ENCODE data around the gene TMED6.

The TMED6 gene

DNA sequence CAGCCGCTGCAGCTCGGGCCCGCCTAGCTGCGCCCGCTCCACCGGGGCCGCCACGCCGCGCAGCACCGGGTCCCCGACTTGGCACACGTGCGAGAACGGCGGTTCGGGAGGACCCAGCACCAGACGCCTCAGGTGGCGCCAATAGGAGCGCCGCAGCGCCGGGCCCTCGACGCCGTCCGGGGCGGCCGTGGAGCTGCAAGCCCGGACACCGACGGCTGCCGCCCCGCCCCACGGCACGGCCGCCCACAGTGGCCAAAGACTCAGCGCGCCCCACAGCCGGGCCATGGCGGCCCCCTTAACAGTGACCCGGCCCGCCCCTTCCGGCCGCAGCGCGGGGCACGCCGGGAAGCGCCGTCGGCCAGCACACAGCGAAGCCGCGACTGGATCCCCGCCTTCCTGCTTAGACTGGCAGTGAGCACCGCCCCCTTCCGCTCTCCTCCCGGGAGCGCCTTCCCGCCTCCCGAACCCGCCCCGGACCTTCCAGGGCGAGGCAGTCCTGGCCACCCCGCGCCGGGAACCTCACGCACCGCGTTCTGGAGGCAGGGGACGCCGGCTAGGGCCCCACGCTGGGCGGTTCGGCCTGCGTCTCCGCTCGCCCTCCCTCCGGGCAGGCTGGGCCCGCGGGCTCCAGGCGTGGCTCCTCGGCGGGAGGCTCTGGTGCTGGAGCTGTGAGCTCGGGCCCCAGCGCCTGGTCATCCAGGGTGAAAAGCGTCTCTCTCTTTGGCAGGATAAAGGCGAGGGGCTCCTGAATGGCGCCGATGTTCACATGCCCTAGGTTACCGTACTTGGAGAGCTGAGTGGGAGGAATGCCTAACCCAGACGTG is 21.1 kb downstream of the TMED6 start, which contains the start of gene PDF:
Gene PDF (minus strand): TSS at position 303 of the 824 bp plus-strand sequence. CDS start 18 bp downstream, at position 285.
- Histone ChIP-seq H3K27ac (ENCODE audit: low read depth, low read length) (peak within 1 kb of the TSS; percentile 95), H2BK120ac (ENCODE audit: insufficient read depth, low read length, poor library complexity) (peak within 1 kb of the TSS; percentile 91), H3K4me2 (ENCODE audit: low read length) (peak within 1 kb of the TSS; percentile 98), H3K27me3 (ENCODE audit: insufficient read depth, low read length) (no peaks in the 10 kb centered on the region), H3K4me3 (ENCODE audit: low read depth, low read length) (peak within 1 kb of the TSS; percentile 100), H2AK5ac (ENCODE audit: low read length) (peak within 1 kb of the TSS; percentile 97), H3K23ac (ENCODE audit: low read length) (peak within 1 kb of the TSS; percentile 66), H3K36me3 (ENCODE audit: control insufficient read depth in 1 of 2, insufficient read depth in 2 of 2, low read length in 2 of 2) (peaks cover 47 to 51% of the 10 kb centered on the region in 2 experiments), H2AFZ (ENCODE audit: insufficient read depth, low read length, poor library complexity) (peak within 1 kb of the TSS; percentile 93), H3K14ac (ENCODE audit: low read length) (peak within 1 kb of the TSS; percentile 98), H3K4me1 (ENCODE audit: control insufficient read depth in 1 of 2, insufficient read depth in 2 of 2, low read length in 2 of 2) (peaks cover 8 to 12% of the 10 kb centered on the region in 2 experiments), H3K18ac (ENCODE audit: low read length) (peak within 1 kb of the TSS; percentile 96), H3K79me1 (ENCODE audit: low read length) (peaks cover 12% of the 10 kb centered on the region), H2BK5ac (ENCODE audit: low read depth, low read length, poor library complexity) (peak within 1 kb of the TSS; percentile 94), H3K4ac (ENCODE audit: low read depth, low read length) (peak within 1 kb of the TSS; percentile 89), H3K9ac (ENCODE audit: low read length) (peak within 1 kb of the TSS; percentile 98), H3K9me3 (ENCODE audit: insufficient read depth, low read depth, low read length) (no peaks in the 10 kb centered on the region), H3K79me2 (ENCODE audit: control insufficient read depth, insufficient read depth, low read length, poor library complexity) (peaks cover 16% of the 10 kb centered on the region), H4K8ac (ENCODE audit: low read depth, low read length) (peak within 1 kb of the TSS; percentile 100), H2BK12ac (ENCODE audit: low read length) (no peak within 1 kb of the TSS), H4K91ac (ENCODE audit: low read depth, low read length) (peak within 1 kb of the TSS; percentile 97), H4K12ac (ENCODE audit: low read depth, low read length) (peak within 1 kb of the TSS; percentile 98)
- peak; percentile 89 to 91 for DNase-seq
- WGBS (ENCODE audit: extremely low coverage, insufficient coverage, insufficient read length) = no CpG with 5 or more reads among the region's 93 CpGs

DNA sequence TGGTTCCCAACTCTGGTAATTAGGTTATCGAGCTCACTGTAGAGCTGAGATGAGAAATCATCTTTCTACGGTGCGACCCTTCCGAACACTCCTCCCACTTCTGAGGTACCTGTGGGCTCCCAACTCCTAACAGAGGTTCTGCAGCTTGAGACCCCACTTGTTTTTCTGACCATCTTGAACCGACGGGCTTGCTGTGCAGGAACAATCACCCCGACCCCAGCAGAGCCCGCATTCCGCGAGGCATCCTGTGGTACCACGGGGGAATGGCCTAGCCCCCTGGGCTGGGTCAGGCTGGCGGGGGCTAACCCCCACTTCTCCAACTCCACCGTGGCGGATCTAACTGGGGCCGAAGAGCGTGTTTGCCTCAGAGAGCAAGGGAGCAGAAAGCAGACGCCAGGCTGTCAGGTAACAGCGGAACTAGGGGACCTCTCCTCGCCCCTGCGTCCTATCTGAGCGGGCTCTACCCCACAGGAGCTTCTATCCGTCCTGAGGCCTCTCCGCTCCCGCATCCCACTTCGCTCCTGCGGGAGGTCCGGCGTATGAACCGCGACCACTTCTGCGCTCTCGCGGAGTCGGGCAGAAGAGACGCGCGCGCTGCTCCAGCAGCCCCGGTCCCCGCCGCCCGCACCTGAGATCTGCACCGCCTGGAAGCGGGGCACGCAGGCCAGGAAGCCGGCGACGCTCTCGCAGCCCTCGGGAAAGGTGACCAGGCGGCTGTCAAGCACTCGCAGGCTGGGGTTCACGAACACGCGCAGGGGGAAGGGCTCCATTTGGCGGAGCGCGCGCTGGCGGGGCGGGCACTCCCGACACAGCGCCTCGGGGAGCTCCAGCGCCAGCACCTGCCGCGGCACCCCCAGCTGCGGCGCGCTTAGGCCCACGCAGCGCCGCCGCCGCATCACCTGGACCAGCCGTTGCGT is 22.0 kb downstream of the TMED6 start:
- Histone ChIP-seq H3K79me2 (ENCODE audit: control insufficient read depth, insufficient read depth, low read length, poor library complexity) (peaks cover 16% of the 10 kb centered on the region), H3K79me1 (ENCODE audit: low read length) (peaks cover 12% of the 10 kb centered on the region), H3K23ac (ENCODE audit: low read length) (peak overlapping the region; percentile 66), H3K27me3 (ENCODE audit: insufficient read depth, low read length) (no peaks in the 10 kb centered on the region), H3K4me1 (ENCODE audit: control insufficient read depth in 1 of 2, insufficient read depth in 2 of 2, low read length in 2 of 2) (peaks cover 8 to 12% of the 10 kb centered on the region in 2 experiments), H3K4me2 (ENCODE audit: low read length) (peak overlapping the region; percentile 98), H3K14ac (ENCODE audit: low read length) (peak overlapping the region; percentile 85), H3K4ac (ENCODE audit: low read depth, low read length) (peak overlapping the region; percentile 41), H3K27ac (ENCODE audit: low read depth, low read length) (peak overlapping the region; percentile 59), H3K4me3 (ENCODE audit: low read depth, low read length) (peak overlapping the region; percentile 100), H2BK12ac (ENCODE audit: low read length) (no peak overlapping the region), H3K36me3 (ENCODE audit: control insufficient read depth in 1 of 2, insufficient read depth in 2 of 2, low read length in 2 of 2) (peaks cover 45 to 48% of the 10 kb centered on the region in 2 experiments), H2BK120ac (ENCODE audit: insufficient read depth, low read length, poor library complexity) (peak overlapping the region; percentile 45), H2AFZ (ENCODE audit: insufficient read depth, low read length, poor library complexity) (peak overlapping the region; percentile 34), H4K8ac (ENCODE audit: low read depth, low read length) (peak overlapping the region; percentile 80), H4K12ac (ENCODE audit: low read depth, low read length) (peak overlapping the region; percentile 48), H2AK5ac (ENCODE audit: low read length) (peak overlapping the region; percentile 65), H3K18ac (ENCODE audit: low read length) (peak overlapping the region; percentile 50), H3K9ac (ENCODE audit: low read length) (peak overlapping the region; percentile 74), H3K9me3 (ENCODE audit: insufficient read depth, low read depth, low read length) (no peaks in the 10 kb centered on the region), H4K91ac (ENCODE audit: low read depth, low read length) (peak overlapping the region; percentile 84), H2BK5ac (ENCODE audit: low read depth, low read length, poor library complexity) (peak overlapping the region; percentile 32)
- no CpG with 5 or more reads among the region's 77 CpGs for whole genome bisulfite sequencing (ENCODE audit: extremely low coverage, insufficient coverage, insufficient read length)
- DNase-seq = peak in 1 of 2 donors; percentile 30

DNA sequence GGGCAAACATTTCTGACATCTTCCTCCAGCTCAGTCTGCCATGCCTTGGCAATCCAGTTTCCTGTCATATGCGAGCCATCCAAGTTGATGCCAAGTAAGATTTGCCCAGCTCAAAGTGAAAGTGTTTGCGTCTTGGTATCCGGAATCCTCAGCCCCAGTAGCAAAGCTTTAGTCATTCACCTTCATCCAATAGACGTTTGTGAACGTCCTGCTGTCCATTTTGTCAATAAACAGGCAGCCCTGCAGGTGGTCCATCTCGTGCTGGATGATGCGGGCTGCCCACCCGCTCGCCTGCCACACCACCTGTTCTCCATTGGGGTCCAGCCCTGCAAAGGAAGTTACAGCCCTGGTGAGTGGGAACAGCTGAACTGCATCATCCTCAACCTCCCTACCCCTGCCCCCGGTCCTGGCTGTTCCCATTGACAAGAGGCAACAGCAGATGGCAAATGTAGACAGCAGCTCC is 22.7 kb downstream of the TMED6 start:
- H4K8ac ChIP-seq (ENCODE audit: low read depth, low read length) = no peak overlapping the region
- no peak overlapping the region for H3K23ac ChIP-seq (ENCODE audit: low read length)
- H2BK5ac ChIP-seq (ENCODE audit: low read depth, low read length, poor library complexity) = no peak overlapping the region
- peaks cover 8 to 13% of the 10 kb centered on the region in 2 experiments for H3K4me1 ChIP-seq (ENCODE audit: control insufficient read depth in 1 of 2, insufficient read depth in 2 of 2, low read length in 2 of 2)
- no peak overlapping the region for H2AFZ ChIP-seq (ENCODE audit: insufficient read depth, low read length, poor library complexity)
- DNase-seq = no peak
- peaks cover 12% of the 10 kb centered on the region for H3K79me1 ChIP-seq (ENCODE audit: low read length)
- no peak overlapping the region for H3K4ac ChIP-seq (ENCODE audit: low read depth, low read length)
- H3K9ac ChIP-seq (ENCODE audit: low read length) = no peak overlapping the region
- no CpG with 5 or more reads among the region's 10 CpGs for WGBS (ENCODE audit: extremely low coverage, insufficient coverage, insufficient read length)
- H3K79me2 ChIP-seq (ENCODE audit: control insufficient read depth, insufficient read depth, low read length, poor library complexity) = peaks cover 16% of the 10 kb centered on the region
- H2BK12ac ChIP-seq (ENCODE audit: low read length) = no peak overlapping the region
- H3K9me3 ChIP-seq (ENCODE audit: insufficient read depth, low read depth, low read length) = no peaks in the 10 kb centered on the region
- no peak overlapping the region for H4K12ac ChIP-seq (ENCODE audit: low read depth, low read length)
- H4K91ac ChIP-seq (ENCODE audit: low read depth, low read length) = no peak overlapping the region
- H3K14ac ChIP-seq (ENCODE audit: low read length) = no peak overlapping the region
- peak overlapping the region; percentile 98 for H3K4me2 ChIP-seq (ENCODE audit: low read length)
- H3K18ac ChIP-seq (ENCODE audit: low read length) = no peak overlapping the region
- H3K4me3 ChIP-seq (ENCODE audit: low read depth, low read length) = no peak overlapping the region
- no peak overlapping the region for H3K27ac ChIP-seq (ENCODE audit: low read depth, low read length)
- no peak overlapping the region for H2AK5ac ChIP-seq (ENCODE audit: low read length)
- H3K27me3 ChIP-seq (ENCODE audit: insufficient read depth, low read length) = no peaks in the 10 kb centered on the region
- no peak overlapping the region for H2BK120ac ChIP-seq (ENCODE audit: insufficient read depth, low read length, poor library complexity)
- peaks cover 45 to 48% of the 10 kb centered on the region in 2 experiments for H3K36me3 ChIP-seq (ENCODE audit: control insufficient read depth in 1 of 2, insufficient read depth in 2 of 2, low read length in 2 of 2)
